A549 (cell line): Measurements from ENCODE around the gene MAPRE2. TPM values are rescaled to one million over a fixed set of nuclear protein-coding genes. Genes with fewer than 3 reads are reported as not detected.

ENCODE experiments used
- ATAC-seq, 2 experiments: fragments of 200-7000 bp in 1 of 2; fragments of >200 bp in 1 of 2; cut with Nextera tagmentation in 1 of 2; cut with Tn5 transposase in 1 of 2; 3 replicates each; pipeline versions ENCODE4 v1.8.0 to v1.9.1; 2018 to 2020; ENCODE audit warnings: mild to moderate bottlenecking in 1 of 2, moderate library complexity in 1 of 2
- CTCF ChIA-PET: fragments of 300-600 bp; sonication (Branson Sonifier 250); formaldehyde crosslinking; extraction: SDS; loops from one replicate; lab custom pipeline; 2021; ENCODE audit warnings: antibody characterized with exemption, inconsistent platforms; lab: Yijun Ruan, JAX
- POLR2A ChIA-PET: fragments of 350-600 bp; formaldehyde crosslinking; extraction: SDS; loops from one replicate; lab custom pipeline; 2021; ENCODE audit warnings: antibody characterized with exemption, inconsistent platforms; lab: Yijun Ruan, JAX
- DNase-seq, 2 experiments: peaks; one replicate each; pipeline versions ENCODE4 v3.0.0 to v3.0.0-alpha.2; 2011 to 2016; ENCODE audit warnings: low read depth in 1 of 2, low spot score in 1 of 2
- FAIRE-seq: peaks from 2 replicates; lab custom pipeline; 2011; peaks lifted over from hg19 to GRCh38; lab: Jason Lieb, UNC
- H3K27ac ChIP-seq, 2 experiments: fragments of >200 bp; sonication (Bioruptor Twin); formaldehyde crosslinking; 3 replicates each; pipeline ENCODE4 v1.5.1; 2016 to 2017
- H3K4me1 ChIP-seq: fragments of >200 bp; sonication (Bioruptor Twin); formaldehyde crosslinking; 3 replicates; pipeline ENCODE4 v1.6.1; 2016
- H3K4me2 ChIP-seq: fragments of >200 bp; sonication (Bioruptor Twin); formaldehyde crosslinking; 3 replicates; pipeline ENCODE4 v1.6.1; 2016
- H3K4me3 ChIP-seq: fragments of >200 bp; sonication (Bioruptor Twin); formaldehyde crosslinking; 3 replicates; pipeline ENCODE4 v1.5.1; 2016
- H3K9me3 ChIP-seq: fragments of >200 bp; sonication (Bioruptor Twin); formaldehyde crosslinking; 3 replicates; pipeline ENCODE4 v1.6.1; 2016
- BCL3 ChIP-seq: fragments of >200 bp; sonication (Bioruptor Twin); formaldehyde crosslinking; IDR thresholded peaks from 3 replicates; pipeline ENCODE4 v1.6.1; 2016
- BHLHE40 ChIP-seq: IDR thresholded peaks from 2 replicates; pipeline ENCODE4 v1.6.1; 2012; ENCODE audit warnings: low read depth, low read length, inconsistent platforms
- CBX2 ChIP-seq: fragments of 200-600 bp; sonication (generic); IDR thresholded peaks from 2 replicates; pipeline ENCODE4 v1.6.1; 2016; ENCODE audit warnings: low read depth, mild to moderate bottlenecking, borderline replicate concordance
- CBX8 ChIP-seq: fragments of 200-600 bp; sonication (generic); IDR thresholded peaks from 2 replicates; pipeline ENCODE4 v1.6.1; 2016
- CHD2 ChIP-seq: fragments of 150-350 bp; IDR thresholded peaks from 2 replicates; pipeline ENCODE4 v1.6.1; 2014; ENCODE audit warnings: low read length; ENCODE audit not compliant: partially characterized antibody
- E2F6 ChIP-seq: IDR thresholded peaks from 2 replicates; pipeline ENCODE4 v1.6.1; 2012; ENCODE audit warnings: low read depth, borderline replicate concordance
- EHMT2 ChIP-seq: fragments of 200-600 bp; sonication (generic); IDR thresholded peaks from 2 replicates; pipeline ENCODE4 v1.6.1; 2016; ENCODE audit warnings: antibody characterized with exemption, low read depth, mild to moderate bottlenecking, moderate library complexity
- EP300 ChIP-seq, 2 experiments: fragments of >200 bp; sonication (Bioruptor Twin); formaldehyde crosslinking; IDR thresholded peaks; 2 replicates in 1 of 2; 3 replicates in 1 of 2; pipeline ENCODE4 v1.6.1; 2016 to 2017
- GATA3 ChIP-seq: IDR thresholded peaks from 2 replicates; pipeline ENCODE4 v1.6.1; 2012; ENCODE audit warnings: borderline replicate concordance
- HES2 ChIP-seq: fragments of >200 bp; sonication (Bioruptor Twin); formaldehyde crosslinking; IDR thresholded peaks from 2 replicates; pipeline ENCODE4 v1.6.1; 2016
- HOXB5 ChIP-seq: fragments of 250-450 bp; sonication (Bioruptor Pico); IDR thresholded peaks from 2 replicates; pipeline ENCODE4 v1.5.0; 2020; ENCODE audit warnings: mild to moderate bottlenecking, moderate library complexity
- JUN ChIP-seq, 2 experiments: fragments of >200 bp; sonication (Bioruptor Twin); formaldehyde crosslinking; IDR thresholded peaks; 2 replicates in 1 of 2; 3 replicates in 1 of 2; pipeline ENCODE4 v1.6.1; 2016 to 2017
- MAZ ChIP-seq: fragments of 150-350 bp; IDR thresholded peaks from 2 replicates; pipeline ENCODE4 v1.6.1; 2014; ENCODE audit warnings: antibody characterized with exemption, low read depth, low read length, borderline replicate concordance
- MYC ChIP-seq: IDR thresholded peaks from 2 replicates; pipeline ENCODE4 v1.6.1; 2012; ENCODE audit warnings: mild to moderate bottlenecking, inconsistent platforms, low read length, improper control_type of control experiment, borderline replicate concordance
- NFE2L2 ChIP-seq: fragments of 150-350 bp; conservative IDR thresholded peaks from 2 replicates; pipeline ENCODE4 v1.6.1; 2014; ENCODE audit warnings: low read length
- NPAS2 ChIP-seq: fragments of 250-450 bp; sonication (Bioruptor Pico); IDR thresholded peaks from 2 replicates; pipeline ENCODE4 v1.8.0; 2022; ENCODE audit warnings: mild to moderate bottlenecking, moderate library complexity, borderline replicate concordance
- PHF8 ChIP-seq: fragments of 200-600 bp; sonication (generic); IDR thresholded peaks from 2 replicates; pipeline ENCODE4 v1.6.1; 2016; ENCODE audit warnings: low read depth, mild to moderate bottlenecking, antibody characterized with exemption, moderate library complexity, borderline replicate concordance
- RAD21 ChIP-seq, 2 experiments: fragments of >200 bp in 1 of 2; sonication (Bioruptor Twin) in 1 of 2; formaldehyde crosslinking in 1 of 2; IDR thresholded peaks in 1 of 2; conservative IDR thresholded peaks in 1 of 2; 2 replicates in 1 of 2; 3 replicates in 1 of 2; pipeline ENCODE4 v1.6.1; 2012 to 2018; ENCODE audit warnings: inconsistent platforms in 1 of 2
- RNF2 ChIP-seq: fragments of 200-600 bp; sonication (generic); IDR thresholded peaks from 2 replicates; pipeline ENCODE4 v1.6.1; 2016; ENCODE audit warnings: low read depth, mild to moderate bottlenecking, antibody characterized with exemption, moderate library complexity, borderline replicate concordance
- SMC3 ChIP-seq: fragments of >200 bp; sonication (Bioruptor Twin); formaldehyde crosslinking; IDR thresholded peaks from 3 replicates; pipeline ENCODE4 v1.6.1; 2018; ENCODE audit warnings: inconsistent platforms
- SREBF2 ChIP-seq: fragments of 450-650 bp; IDR thresholded peaks from 2 replicates; pipeline ENCODE4 v1.6.1; 2014; ENCODE audit warnings: mild to moderate bottlenecking, moderate library complexity
- USF2 ChIP-seq: fragments of 450-650 bp; IDR thresholded peaks from 2 replicates; pipeline ENCODE4 v1.6.1; 2014; ENCODE audit warnings: antibody characterized with exemption
- ZSCAN20 ChIP-seq: fragments of 250-450 bp; sonication (Bioruptor Pico); IDR thresholded peaks from 2 replicates; pipeline ENCODE4 v1.8.0; 2022; ENCODE audit warnings: mild to moderate bottlenecking, moderate library complexity
- WGBS: methylation state at CpG from one replicate; pipeline ENCODE4 v1.1.6; 2017; ENCODE audit errors: missing lambda C conversion rate; 5-methylcytosine and 5-hydroxymethylcytosine counted together
- polyA plus RNA-seq, 4 experiments: library from polyadenylated mRNA; depleted of rRNA in 3 of 4; stranded (reverse); fragments of >200 nt; fragmentation: RNase III in 1 of 4; extraction: RNeasy Plus Mini Kit Qiagen cat#74134 plus additional on column Dnase treatment in 1 of 4; gene quantifications; 2 replicates in 3 of 4; 3 replicates in 1 of 4; pipeline ENCODE4 v1.2.3, GENCODE V29; 2011 to 2017

MAPRE2 gene
- polyA plus RNA-seq, 2 of the 4 experiments (the other 2 are of a cell fraction): 11.4 to 59.1 TPM

- DNase-seq: no peak
- Histone ChIP-seq H3K4me2 (no peak overlapping the region), H3K4me3 (no peak overlapping the region), H3K27ac (no peak overlapping the region), H3K9me3 (no peaks in the 10 kb centered on the region), H3K4me1 (no peaks in the 10 kb centered on the region)
- 89% methylated on average over 1 of the region's 1 CpG for WGBS
- TF ChIP-seq MYC: no peak
- no peak for TF ChIP-seq NFE2L2
- no peak for TF ChIP-seq SMC3
- TF ChIP-seq MAZ: no peak
- no peak for TF ChIP-seq BHLHE40
- TF ChIP-seq RAD21 (conservative IDR thresholded peaks at IDR 0.05 in 1 of 2, IDR thresholded peaks at IDR 0.05 in 1 of 2): no peak
- no peak for TF ChIP-seq GATA3
- no peak for TF ChIP-seq EP300 (IDR thresholded peaks at IDR 0.05)
- TF ChIP-seq PHF8: no peak
- no peak for TF ChIP-seq CHD2
- TF ChIP-seq CBX8: no peak
- TF ChIP-seq NPAS2 (CRISPR knock-in tag): no peak
- no peak for TF ChIP-seq JUN (IDR thresholded peaks at IDR 0.05)
- no peak for TF ChIP-seq SREBF2
- TF ChIP-seq RNF2: no peak
- TF ChIP-seq E2F6: no peak
- POLR2A ChIA-PET: no interaction called here
- no peak for FAIRE-seq
- no peak for ATAC-seq
- CTCF ChIA-PET: interaction anchor here (1.3 kb wide), 1 partner anchor 11 kb away, joined by 3 read pairs; no protein-coding TSS in a partner anchor
Measured at GRCh38 chr18:35032113-35032512, 9.1 kb upstream of the MAPRE2 start.

GRCh38 chr18:35038029-35038428 lies 3.2 kb upstream of the MAPRE2 start:
- DNase-seq: no peak
- peaks cover 26% of the 10 kb centered on the region for H3K4me1 ChIP-seq
- ATAC-seq: no peak
- FAIRE-seq: no peak
- H3K27ac ChIP-seq: no peak overlapping the region
- no peaks in the 10 kb centered on the region for H3K9me3 ChIP-seq
- no peak overlapping the region for H3K4me2 ChIP-seq
- H3K4me3 ChIP-seq: no peak overlapping the region
- WGBS: 94% methylated on average over 1 of the region's 1 CpG
- CTCF ChIA-PET: no interaction called here
- POLR2A ChIA-PET: interaction anchor here (1.0 kb wide), 1 partner anchor 202 kb away, joined by 4 read pairs; the partner anchor contains the start of gene ZNF397
- no peak for TF ChIP-seq E2F6
- no peak for TF ChIP-seq EHMT2
- TF ChIP-seq CBX2: no peak
- no peak for TF ChIP-seq ZSCAN20
- no peak for TF ChIP-seq USF2
- no peak for TF ChIP-seq HES2
- TF ChIP-seq BCL3: no peak
- TF ChIP-seq HOXB5 (CRISPR knock-in tag): no peak
- TF ChIP-seq GATA3: no peak
- no peak for TF ChIP-seq EP300 (IDR thresholded peaks at IDR 0.05)
